HCT116 (cell line): ENCODE results near the gene DOC2A. TPM values are rescaled to one million over a fixed set of nuclear protein-coding genes. Genes with fewer than 3 reads are reported as not detected.

Experiments used
- ATAC-seq: fragments of 200-7000 bp; cut with Tn5 transposase; 2 replicates; pipeline ENCODE4 v1.9.1; 2020; ENCODE audit warnings: mild to moderate bottlenecking, moderate library complexity
- BruUV-seq: library from RNA; stranded (reverse); fragments of 400-500 nt; replicated peaks from 2 replicates; lab custom pipeline; 2021; lab: Mats Ljungman, UMichigan
- CTCF ChIA-PET: fragments of 300-600 bp; sonication (Branson Sonifier 250); formaldehyde crosslinking; loops from one replicate; lab custom pipeline; 2021; ENCODE audit warnings: antibody characterized with exemption; lab: Charles Lee
- POLR2A ChIA-PET: fragments of 300-600, 350-600 bp; sonication (Branson Sonifier 250); formaldehyde crosslinking; loops from one replicate; lab custom pipeline; 2021; ENCODE audit warnings: antibody characterized with exemption; lab: Charles Lee
- RAD21 ChIA-PET, 2 experiments: fragments of 300-600 bp; sonication (Branson Sonifier 250); formaldehyde crosslinking; loops; one replicate each; lab custom pipeline; 2023; ENCODE audit warnings: low total read pairs in 2 of 2; ENCODE audit not compliant: uncharacterized antibody in 2 of 2, unreplicated experiment in 2 of 2, low non-redundant PET in 1 of 2; lab: Charles Lee
- DNase-seq: peaks from one replicate; pipeline ENCODE4 v3.0.0-alpha.2; 2010; ENCODE audit warnings: low read depth, low spot score
- H2AFZ ChIP-seq: fragments of 200-600 bp; shearing (Covaris generic), sonication (generic); 2 replicates; pipeline ENCODE4 v1.6.1; 2017; ENCODE audit warnings: low read depth, mixed run types, mixed read lengths, antibody characterized with exemption, low read length; ENCODE audit not compliant: poor library complexity, severe bottlenecking
- H3K27ac ChIP-seq: 2 replicates; pipeline ENCODE4 v1.5.1; 2012; ENCODE audit warnings: low read depth, low read length
- H3K27me3 ChIP-seq: fragments of 200-600 bp; sonication (generic); 2 replicates; pipeline ENCODE4 v1.6.1; 2016; ENCODE audit warnings: mixed run types, low read length, mixed read lengths; ENCODE audit not compliant: insufficient read depth
- H3K36me3 ChIP-seq, 2 experiments: fragments of 200-500 bp in 1 of 2; fragments of 200-600 bp in 1 of 2; sonication (Bioruptor generic) in 1 of 2; sonication (generic) in 1 of 2; 2 replicates each; pipeline versions ENCODE4 v1.5.1 to v1.6.1; 2014 to 2016; ENCODE audit warnings: low read length in 2 of 2, inconsistent platforms in 1 of 2, mixed read lengths in 1 of 2, mixed run types in 1 of 2; ENCODE audit not compliant: insufficient read depth in 2 of 2, control insufficient read depth in 1 of 2
- H3K4me1 ChIP-seq, 2 experiments: fragments of 200-600 bp in 1 of 2; sonication (generic) in 1 of 2; 2 replicates each; pipeline versions ENCODE4 v1.5.1 to v1.6.1; 2012 to 2017; ENCODE audit warnings: low read length in 2 of 2, inconsistent platforms in 1 of 2, mild to moderate bottlenecking in 1 of 2, mixed read lengths in 1 of 2, mixed run types in 1 of 2, moderate library complexity in 1 of 2; ENCODE audit not compliant: insufficient read depth in 2 of 2, control insufficient read depth in 1 of 2
- H3K4me2 ChIP-seq: fragments of 200-600 bp; sonication (generic); 2 replicates; pipeline ENCODE4 v1.6.1; 2017; ENCODE audit warnings: mixed run types, low read length, mixed read lengths
- H3K4me3 ChIP-seq, 2 experiments: fragments of 200-600 bp in 1 of 2; sonication (generic) in 1 of 2; replicated peaks in 1 of 2; 2 replicates each; pipeline ENCODE4 v1.5.1; 2011 to 2016; ENCODE audit warnings: low read length in 2 of 2, control low read depth in 1 of 2, low read depth in 1 of 2, mild to moderate bottlenecking in 1 of 2, mixed read lengths in 1 of 2, mixed run types in 1 of 2
- H3K79me2 ChIP-seq: fragments of 200-600 bp; sonication (generic); 2 replicates; pipeline ENCODE4 v1.6.1; 2017; ENCODE audit warnings: mild to moderate bottlenecking, mixed run types, low read length, moderate library complexity, mixed read lengths; ENCODE audit not compliant: insufficient read depth
- H3K9ac ChIP-seq: fragments of 200-600 bp; sonication (generic); 2 replicates; pipeline ENCODE4 v1.6.1; 2016; ENCODE audit warnings: low read length, mixed read lengths
- H3K9me2 ChIP-seq: fragments of 200-600 bp; sonication (generic), shearing (Covaris generic); 2 replicates; pipeline ENCODE4 v1.6.1; 2017; ENCODE audit warnings: mixed run types, mild to moderate bottlenecking, moderate library complexity; ENCODE audit not compliant: insufficient read depth
- H3K9me3 ChIP-seq, 2 experiments: fragments of 200-500 bp in 1 of 2; fragments of 200-600 bp in 1 of 2; sonication (Bioruptor generic) in 1 of 2; sonication (generic) in 1 of 2; 2 replicates each; pipeline ENCODE4 v1.6.1; 2014 to 2017; ENCODE audit warnings: low read length in 2 of 2, mixed read lengths in 2 of 2, inconsistent platforms in 1 of 2, low read depth in 1 of 2, mild to moderate bottlenecking in 1 of 2, mixed run types in 1 of 2, moderate library complexity in 1 of 2; ENCODE audit not compliant: control insufficient read depth in 1 of 2, insufficient read depth in 1 of 2
- H4K20me1 ChIP-seq: fragments of 200-600 bp; sonication (generic), shearing (Covaris generic); 2 replicates; pipeline ENCODE4 v1.6.1; 2017; ENCODE audit warnings: mixed run types, mild to moderate bottlenecking, moderate library complexity; ENCODE audit not compliant: insufficient read depth
- ATF3 ChIP-seq: IDR thresholded peaks from 2 replicates; pipeline ENCODE4 v1.6.1; 2012
- CBX3 ChIP-seq: IDR thresholded peaks from 2 replicates; pipeline ENCODE4 v1.6.1; 2012; ENCODE audit warnings: low read depth
- CEBPB ChIP-seq: IDR thresholded peaks from 2 replicates; pipeline ENCODE4 v1.6.1; 2012; ENCODE audit warnings: low read depth
- CTCF ChIP-seq, 3 experiments: fragments of 200-600 bp in 1 of 3; sonication (generic) in 1 of 3; IDR thresholded peaks in 2 of 3; conservative IDR thresholded peaks in 1 of 3; 2 replicates each; pipeline ENCODE4 v1.5.1; 2012 to 2017; ENCODE audit warnings: low read depth in 2 of 3, low read length in 2 of 3, antibody characterized with exemption in 1 of 3, borderline replicate concordance in 1 of 3, control low read depth in 1 of 3, mild to moderate bottlenecking in 1 of 3, mixed read lengths in 1 of 3, mixed run types in 1 of 3, moderate library complexity in 1 of 3; ENCODE audit not compliant: insufficient read depth in 1 of 3
- EGR1 ChIP-seq: IDR thresholded peaks from 2 replicates; pipeline ENCODE4 v1.6.1; 2012; ENCODE audit warnings: low read depth
- ELF1 ChIP-seq: IDR thresholded peaks from 2 replicates; pipeline ENCODE4 v1.6.1; 2012; ENCODE audit warnings: low read depth, borderline replicate concordance
- EZH2phosphoT487 ChIP-seq: fragments of 200-600 bp; IDR thresholded peaks from 2 replicates; pipeline ENCODE4 v1.6.1; 2018; ENCODE audit warnings: antibody characterized with exemption, borderline replicate concordance
- FOSL1 ChIP-seq: IDR thresholded peaks from 2 replicates; pipeline ENCODE4 v1.6.1; 2012; ENCODE audit warnings: low read depth
- JUND ChIP-seq: IDR thresholded peaks from 2 replicates; pipeline ENCODE4 v1.6.1; 2012
- MAX ChIP-seq: IDR thresholded peaks from 2 replicates; pipeline ENCODE4 v1.6.1; 2012
- POLR2A ChIP-seq: IDR thresholded peaks from 2 replicates; pipeline ENCODE4 v1.7.0; 2011; ENCODE audit warnings: borderline replicate concordance; ENCODE audit not compliant: insufficient read depth, insufficient read length; ENCODE audit errors: extremely low read depth
- POLR2AphosphoS5 ChIP-seq: IDR thresholded peaks from 2 replicates; pipeline ENCODE4 v1.6.1; 2011; ENCODE audit warnings: mild to moderate bottlenecking, low read depth, low read length, moderate library complexity
- RAD21 ChIP-seq: IDR thresholded peaks from 2 replicates; pipeline ENCODE4 v1.6.1; 2012; ENCODE audit warnings: low read depth, mild to moderate bottlenecking
- SIN3A ChIP-seq: IDR thresholded peaks from 2 replicates; pipeline ENCODE4 v1.6.1; 2012; ENCODE audit warnings: low read depth
- SP1 ChIP-seq: IDR thresholded peaks from 2 replicates; pipeline ENCODE4 v1.6.1; 2012; ENCODE audit warnings: low read depth
- SRF ChIP-seq: IDR thresholded peaks from 2 replicates; pipeline ENCODE4 v1.6.1; 2012; ENCODE audit warnings: low read depth
- TCF7L2 ChIP-seq: IDR thresholded peaks from 2 replicates; pipeline ENCODE4 v1.7.0; 2011; ENCODE audit warnings: borderline replicate concordance, inconsistent platforms; ENCODE audit not compliant: insufficient read depth, insufficient read length; ENCODE audit errors: extremely low read depth
- ZBTB33 ChIP-seq: IDR thresholded peaks from 2 replicates; pipeline ENCODE4 v1.6.1; 2011; ENCODE audit warnings: mild to moderate bottlenecking, low read length, moderate library complexity; ENCODE audit not compliant: insufficient replicate concordance; ENCODE audit errors: extremely low read depth
- ZFX ChIP-seq: fragments of 450-650 bp; IDR thresholded peaks from 2 replicates; pipeline ENCODE4 v1.6.1; 2017
- ZNF274 ChIP-seq: fragments of 200-500 bp; sonication (Bioruptor generic); IDR thresholded peaks from 2 replicates; pipeline ENCODE4 v1.6.1; 2014; ENCODE audit warnings: mild to moderate bottlenecking, low read depth, low read length, inconsistent platforms
- intact Hi-C: fragments of 100-400 bp; cut with micrococcal nuclease; formaldehyde crosslinking; loops from 2 replicates; pipeline ENCODE4 v1.10.0; 2022
- total RNA-seq: library from RNA; stranded (reverse); gene quantifications from one replicate; pipeline ENCODE4 v1.2.1, GENCODE V29; 2021; ENCODE audit not compliant: unreplicated experiment

DOC2A gene
- total RNA-seq, 1 experiment from 2014 or later: 17.3 TPM

GRCh38 chr16:30005341-30006094, 5.3 kb downstream of the DOC2A start:
- Histone ChIP-seq H3K27me3 (no peaks in the 10 kb centered on the region), H3K36me3 (peaks cover 0 to 4% of the 10 kb centered on the region in 2 experiments; a peak in 2 of 4 replicates), H3K4me1 (no peaks in the 10 kb centered on the region), H3K4me2 (no peak overlapping the region), H4K20me1 (no peaks in the 10 kb centered on the region), H3K9me2 (no peaks in the 10 kb centered on the region), H2AFZ (no peak overlapping the region), H3K9ac (no peak overlapping the region), H3K27ac (no peak overlapping the region), H3K9me3 (no peaks in the 10 kb centered on the region), H3K4me3 (no peak overlapping the region), H3K79me2 (no peaks in the 10 kb centered on the region)
- ATAC-seq (peak; percentile 67), DNase-seq (no peak)
- ChIA-PET POLR2A (no interaction called here), RAD21 (no interaction called here), CTCF (interaction anchor here (0.6 to 1.8 kb wide), 3 partner anchors 158 to 314 kb away, joined by 4 to 6 read pairs (median 4); no protein-coding TSS in a partner anchor)
- intact Hi-C loops: no loop called here
- BruUV-seq: no TSS peak
- TF ChIP-seq TCF7L2 (no peak), EGR1 (no peak), FOSL1 (no peak), JUND (no peak), CEBPB (no peak), RAD21 (peak; percentile 73), EZH2phosphoT487 (no peak), ZNF274 (no peak), ZFX (no peak), POLR2AphosphoS5 (peak; percentile 20; the same call in 1 of the 2 replicates), CTCF (IDR thresholded peaks at IDR 0.05 in 2 of 3, conservative IDR thresholded peaks at IDR 0.05 in 1 of 3; ENCODE audit: borderline replicate concordance in 1 of 3, insufficient read depth in 1 of 3, low read depth in 2 of 3, low read length in 2 of 3) (peak; percentile 66 to 81 (median 81)), MAX (no peak), SRF (no peak), POLR2A (no peak), ZBTB33 (no peak), ELF1 (no peak), SIN3A (no peak), CBX3 (no peak), ATF3 (no peak), SP1 (no peak)
